ENCODE measurements around the gene DRC3. TPM values are rescaled to one million over a fixed set of nuclear protein-coding genes. Genes with fewer than 3 reads are reported as not detected.

The DRC3 gene
- total RNA-seq, 1 donor from 2014 or later = 7.2 TPM

DNA sequence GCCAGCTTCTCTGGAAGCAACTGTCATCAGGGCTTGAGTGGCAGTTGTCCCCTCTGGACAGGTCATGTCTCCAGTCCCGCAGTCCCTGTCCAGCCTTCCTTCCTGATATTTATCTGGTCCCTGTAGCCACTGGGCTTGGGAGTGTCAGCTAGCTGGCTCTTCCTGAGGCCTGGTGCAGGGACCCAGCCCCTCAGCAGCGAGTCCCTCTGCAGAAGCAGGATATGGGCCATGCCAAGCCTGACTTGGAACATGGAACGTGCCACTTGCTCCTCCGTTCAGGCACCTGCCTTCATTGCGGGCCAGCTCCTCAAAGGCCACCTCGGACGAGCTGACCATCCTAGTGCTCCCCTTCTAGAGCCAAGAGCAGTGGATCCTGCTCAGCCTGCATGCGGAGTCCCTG, 26.3 kb downstream of the DRC3 start:
- TF ChIP-seq, protein P1, sequence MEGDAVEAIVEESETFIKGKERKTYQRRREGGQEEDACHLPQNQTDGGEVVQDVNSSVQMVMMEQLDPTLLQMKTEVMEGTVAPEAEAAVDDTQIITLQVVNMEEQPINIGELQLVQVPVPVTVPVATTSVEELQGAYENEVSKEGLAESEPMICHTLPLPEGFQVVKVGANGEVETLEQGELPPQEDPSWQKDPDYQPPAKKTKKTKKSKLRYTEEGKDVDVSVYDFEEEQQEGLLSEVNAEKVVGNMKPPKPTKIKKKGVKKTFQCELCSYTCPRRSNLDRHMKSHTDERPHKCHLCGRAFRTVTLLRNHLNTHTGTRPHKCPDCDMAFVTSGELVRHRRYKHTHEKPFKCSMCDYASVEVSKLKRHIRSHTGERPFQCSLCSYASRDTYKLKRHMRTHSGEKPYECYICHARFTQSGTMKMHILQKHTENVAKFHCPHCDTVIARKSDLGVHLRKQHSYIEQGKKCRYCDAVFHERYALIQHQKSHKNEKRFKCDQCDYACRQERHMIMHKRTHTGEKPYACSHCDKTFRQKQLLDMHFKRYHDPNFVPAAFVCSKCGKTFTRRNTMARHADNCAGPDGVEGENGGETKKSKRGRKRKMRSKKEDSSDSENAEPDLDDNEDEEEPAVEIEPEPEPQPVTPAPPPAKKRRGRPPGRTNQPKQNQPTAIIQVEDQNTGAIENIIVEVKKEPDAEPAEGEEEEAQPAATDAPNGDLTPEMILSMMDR (IDR thresholded peaks at IDR 0.05) = no peak
- Histone ChIP-seq H3K27ac (no peak overlapping the region), H3K4me3 (no peak overlapping the region), H3K9me3 (no peaks in the 10 kb centered on the region), H3K4me1 (no peaks in the 10 kb centered on the region), H3K36me3 (no peaks in the 10 kb centered on the region), H3K27me3 (no peaks in the 10 kb centered on the region)
- intact Hi-C loops (cut with DNase I) = no loop called here
- DNase-seq (ENCODE audit: low spot score in 2 of 2) = no peak

DNA sequence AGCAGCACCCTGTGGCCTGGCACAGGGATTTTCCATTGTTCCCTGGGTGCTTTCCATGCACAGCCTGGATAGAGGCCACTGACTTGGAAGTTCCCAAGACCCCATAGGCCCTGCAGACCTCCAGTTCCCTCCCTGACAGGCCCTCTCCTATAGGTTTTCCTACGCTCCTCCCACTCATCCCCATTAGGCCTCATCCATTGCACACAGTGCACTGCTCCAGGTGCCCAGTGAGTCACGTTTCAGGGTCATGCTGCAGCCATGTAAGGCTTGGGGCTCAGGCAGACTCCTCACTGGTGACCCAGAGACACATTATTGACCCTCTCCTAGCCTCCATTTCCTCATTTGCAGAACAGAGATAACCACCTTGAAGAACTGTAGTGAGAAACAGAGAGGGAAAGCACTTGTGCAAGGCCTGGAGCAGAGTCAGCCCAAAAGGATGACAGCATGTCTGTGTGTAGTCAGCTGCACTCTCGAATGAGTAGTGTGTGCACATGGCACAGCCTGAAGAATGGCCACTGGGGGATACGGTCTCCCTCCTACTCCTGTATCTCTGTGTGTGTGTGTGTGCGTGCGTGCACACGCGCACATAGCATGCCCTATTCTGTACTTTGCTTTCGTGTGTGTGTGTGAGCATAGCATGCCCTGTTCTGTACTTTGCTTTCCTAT, 26.8 kb downstream of the DRC3 start:
- no peaks in the 10 kb centered on the region for H3K4me1 ChIP-seq
- no peak for DNase-seq (ENCODE audit: low spot score in 2 of 2)
- TF ChIP-seq, protein P1 (IDR thresholded peaks at IDR 0.05) = no peak
- H3K9me3 ChIP-seq = no peaks in the 10 kb centered on the region
- no peaks in the 10 kb centered on the region for H3K27me3 ChIP-seq
- H3K36me3 ChIP-seq = no peaks in the 10 kb centered on the region
- no peak overlapping the region for H3K27ac ChIP-seq
- H3K4me3 ChIP-seq = no peak overlapping the region
- intact Hi-C loops (cut with DNase I) = no loop called here

DNA sequence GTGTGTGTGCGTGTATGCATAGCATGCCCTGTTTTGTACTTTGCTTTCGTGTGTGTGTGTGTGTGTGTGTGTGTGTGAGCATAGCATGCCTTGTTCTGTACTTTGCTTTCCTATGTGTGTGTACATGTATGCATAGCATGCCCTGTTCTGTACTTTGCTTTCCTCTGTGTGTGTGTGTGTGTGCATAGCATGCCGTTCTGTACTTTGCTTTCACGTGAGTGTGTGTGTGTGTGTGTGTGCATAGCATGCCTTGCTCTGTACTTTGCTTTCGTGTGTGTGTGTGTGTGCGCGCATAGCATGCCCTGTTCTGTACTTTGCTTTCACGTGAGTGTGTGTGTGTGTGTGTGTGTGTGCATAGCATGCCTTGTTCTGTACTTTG, 27.4 kb downstream of the DRC3 start:
- intact Hi-C loops (cut with DNase I) = no loop called here
- H3K36me3 ChIP-seq = no peaks in the 10 kb centered on the region
- no peaks in the 10 kb centered on the region for H3K27me3 ChIP-seq
- TF ChIP-seq, protein P1 (IDR thresholded peaks at IDR 0.05) = no peak
- H3K27ac ChIP-seq = no peak overlapping the region
- DNase-seq (ENCODE audit: low spot score in 2 of 2) = no peak
- H3K9me3 ChIP-seq = no peaks in the 10 kb centered on the region
- H3K4me3 ChIP-seq = no peak overlapping the region
- no peaks in the 10 kb centered on the region for H3K4me1 ChIP-seq

DNA sequence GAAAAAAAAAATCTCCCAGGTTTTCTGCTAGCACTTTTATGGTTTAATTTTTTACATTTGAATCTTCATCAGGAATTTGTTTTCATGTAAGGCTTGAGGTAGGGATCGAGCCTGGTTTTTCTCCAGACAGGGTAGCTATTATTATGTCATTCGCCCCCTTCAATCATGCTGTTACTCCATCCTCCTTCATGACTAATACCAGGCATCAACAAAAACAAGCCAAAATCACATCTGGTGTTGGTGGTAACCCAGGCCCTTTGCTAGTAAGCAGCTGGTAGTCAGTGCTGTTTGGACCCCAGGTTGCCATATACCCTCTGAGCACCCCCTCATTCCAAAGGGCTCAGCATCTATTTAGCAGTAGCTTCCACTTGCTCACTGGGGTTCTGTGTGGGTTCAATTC, 29.5 kb downstream of the DRC3 start:
- Histone ChIP-seq H3K27ac (no peak overlapping the region), H3K9me3 (no peaks in the 10 kb centered on the region), H3K4me3 (no peak overlapping the region), H3K27me3 (no peaks in the 10 kb centered on the region), H3K36me3 (peaks cover 0 to 5% of the 10 kb centered on the region in 2 donors), H3K4me1 (no peaks in the 10 kb centered on the region)
- no peak for DNase-seq (ENCODE audit: low spot score in 2 of 2)
- TF ChIP-seq, protein P1 (IDR thresholded peaks at IDR 0.05) = no peak
- intact Hi-C loops (cut with DNase I) = no loop called here

DNA sequence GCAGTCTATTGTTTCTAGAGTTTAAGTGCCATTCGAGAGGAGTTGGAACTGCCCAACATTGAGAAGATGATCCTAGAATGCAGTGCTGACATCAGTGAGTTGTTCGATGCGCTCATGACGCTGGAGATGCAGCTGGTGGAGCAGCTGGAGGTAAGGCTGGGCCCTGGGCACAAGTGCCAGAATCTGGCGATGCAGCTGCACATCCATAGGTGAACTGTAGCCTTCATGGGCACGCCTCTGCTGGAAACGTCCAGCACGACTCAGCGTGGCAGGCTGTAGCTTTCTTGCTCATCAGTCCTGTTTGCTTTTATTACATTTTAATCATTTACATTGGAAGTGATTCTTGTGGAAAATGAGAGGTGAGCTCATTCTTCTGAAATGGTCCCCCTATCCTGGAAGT, 31.7 kb downstream of the DRC3 start:
- Histone ChIP-seq H3K4me1 (no peaks in the 10 kb centered on the region), H3K36me3 (peaks cover 0 to 11% of the 10 kb centered on the region in 2 donors), H3K9me3 (no peaks in the 10 kb centered on the region), H3K4me3 (no peak overlapping the region), H3K27ac (no peak overlapping the region), H3K27me3 (no peaks in the 10 kb centered on the region)
- intact Hi-C loops (cut with DNase I) = no loop called here
- DNase-seq (ENCODE audit: low spot score in 2 of 2) = no peak
- TF ChIP-seq, protein P1 (IDR thresholded peaks at IDR 0.05) = no peak

DNA sequence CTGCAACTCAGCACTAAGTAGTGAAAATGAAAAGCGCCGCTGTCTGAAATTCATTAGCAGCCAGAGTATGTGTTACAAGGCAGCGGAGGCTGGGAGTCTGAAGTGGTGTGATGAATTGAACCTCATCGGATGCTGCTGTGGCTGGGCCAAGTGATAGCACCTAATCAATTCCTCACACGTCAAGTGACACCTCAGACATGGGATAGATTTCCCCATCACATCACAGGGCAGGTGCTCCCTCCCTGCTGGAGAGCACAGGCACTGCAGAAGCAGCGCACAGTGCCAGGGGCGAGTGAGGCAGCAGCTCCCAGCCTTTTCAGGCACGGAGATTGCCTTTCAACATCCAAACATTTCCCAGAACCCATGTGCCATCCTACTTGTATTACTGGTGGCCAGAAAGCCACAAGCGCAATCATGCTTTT, 32.2 kb downstream of the DRC3 start:
- no peaks in the 10 kb centered on the region for H3K27me3 ChIP-seq
- H3K9me3 ChIP-seq = no peaks in the 10 kb centered on the region
- H3K27ac ChIP-seq = no peak overlapping the region
- no peak overlapping the region for H3K4me3 ChIP-seq
- TF ChIP-seq, protein P1 (IDR thresholded peaks at IDR 0.05) = no peak
- intact Hi-C loops (cut with DNase I) = no loop called here
- no peaks in the 10 kb centered on the region for H3K4me1 ChIP-seq
- peaks cover 0 to 11% of the 10 kb centered on the region in 2 donors for H3K36me3 ChIP-seq
- DNase-seq (ENCODE audit: low spot score in 2 of 2) = no peak

Measured in ascending aorta (tissue), 2 donors.